G401 (cell line): Measurements from ENCODE around the gene CYP4F3. TPM values are rescaled to one million over a fixed set of nuclear protein-coding genes. Genes with fewer than 3 reads are reported as not detected.
"Not testable (repeated sequence)": the region's sequence is repeated elsewhere in the genome, so short reads cannot be mapped to it uniquely, and the experiment has no call there.

ENCODE experiments used
- DNase-seq: peaks from one replicate; pipeline ENCODE4 v3.0.0-alpha.2; 2015; ENCODE audit warnings: low spot score
- in situ Hi-C: cut with HindIII; loops from 2 replicates; pipeline ENCODE4 v1.10.0; 2016; ENCODE audit warnings: low sequenced_read_pairs, mixed read lengths
- total RNA-seq: library from RNA; depleted of rRNA; stranded (reverse); fragments of >200 nt; shearing (Covaris generic); gene quantifications from 2 replicates; pipeline ENCODE4 v1.2.3, GENCODE V29; 2014; rRNA removed

The CYP4F3 gene
- total RNA-seq: not detected in 2 replicates

- DNase-seq: no peak
- in situ Hi-C loops: no loop called here
These were observed at the start of gene CYP4F3 for GRCh38 chr19:15640294-15640903. Gene CYP4F3 (plus strand): TSS chr19:15640897. CDS start chr19:15641416, 519 bp downstream.

- in situ Hi-C loops: no loop called here
- no peak for DNase-seq
These were observed 48.9 kb upstream of the CYP4F3 start for GRCh38 chr19:15591796-15592195.

GRCh38 chr19:15592506-15592905 lies 48.2 kb upstream of the CYP4F3 start:
- DNase-seq, in situ Hi-C loops: not testable (repeated sequence)

- DNase-seq, in situ Hi-C loops: not testable (repeated sequence)
These were observed 46.9 kb upstream of the CYP4F3 start for GRCh38 chr19:15593766-15594165.

GRCh38 chr19:15595069-15595468 lies 45.6 kb upstream of the CYP4F3 start:
- DNase-seq: no peak
- in situ Hi-C loops: no loop called here

GRCh38 chr19:15607978-15608925 lies 32.4 kb upstream of the CYP4F3 start:
- in situ Hi-C loops, DNase-seq: not testable (repeated sequence)

- no peak for DNase-seq
- in situ Hi-C loops: no loop called here
These were observed 31.4 kb upstream of the CYP4F3 start for GRCh38 chr19:15609261-15609660.

- DNase-seq: no peak
These were observed 28.4 kb upstream of the CYP4F3 start for GRCh38 chr19:15612342-15612741.

GRCh38 chr19:15613338-15613737 lies 27.4 kb upstream of the CYP4F3 start:
- DNase-seq: no peak
- in situ Hi-C loops: no loop called here

More at GRCh38 chr19:15612342-15612741, 28.4 kb upstream of the CYP4F3 start:
- in situ Hi-C loops: no loop called here

- in situ Hi-C loops: no loop called here
- no peak for DNase-seq
These were observed 26.0 kb upstream of the CYP4F3 start, which contains the start of gene CYP4F8 for GRCh38 chr19:15614507-15615379. Gene CYP4F8 (plus strand): TSS chr19:15615218. CDS start chr19:15615617, 399 bp downstream.

- no peak for DNase-seq
- in situ Hi-C loops: no loop called here
These were observed 25.2 kb upstream of the CYP4F3 start for GRCh38 chr19:15615526-15615925.

- in situ Hi-C loops: no loop called here
- DNase-seq: no peak
These were observed 24.5 kb upstream of the CYP4F3 start for GRCh38 chr19:15616183-15616582.

GRCh38 chr19:15616627-15617270 lies 23.9 kb upstream of the CYP4F3 start:
- in situ Hi-C loops: no loop called here
- DNase-seq: no peak

GRCh38 chr19:15618321-15618720 lies 22.4 kb upstream of the CYP4F3 start:
- no peak for DNase-seq
- in situ Hi-C loops: no loop called here

GRCh38 chr19:15621801-15622200 lies 18.9 kb upstream of the CYP4F3 start:
- in situ Hi-C loops: no loop called here
- DNase-seq: no peak

- no peak for DNase-seq
- in situ Hi-C loops: no loop called here
These were observed 17.7 kb upstream of the CYP4F3 start for GRCh38 chr19:15622991-15623390.

GRCh38 chr19:15623711-15624318 lies 16.9 kb upstream of the CYP4F3 start:
- in situ Hi-C loops: no loop called here
- no peak for DNase-seq

GRCh38 chr19:15628236-15629002 lies 12.3 kb upstream of the CYP4F3 start:
- in situ Hi-C loops: no loop called here
- no peak for DNase-seq
